Measurements from ENCODE around the gene P2RX3.

- TF ChIP-seq CTCF (conservative IDR thresholded peaks at IDR 0.05) (no peak), EZH2 (IDR thresholded peaks at IDR 0.05; ENCODE audit: low read depth) (no peak)
These were observed 15.6 kb upstream of the P2RX3 start for GRCh38 chr11:57322256-57323166.

All from PC-9 (cell line).